Mucosa of descending colon (tissue), 3 donors: ENCODE results near the gene ZNF423. TPM values are rescaled to one million over a fixed set of nuclear protein-coding genes. Genes with fewer than 3 reads are reported as not detected.

Source experiments
- ATAC-seq: fragments of 200-7000 bp; cut with Tn5 transposase; one replicate; pipeline ENCODE4 v1.9.1; 2020; ENCODE audit warnings: mild to moderate bottlenecking, moderate library complexity
- DNase-seq, 3 donors: peaks; one replicate each; pipeline ENCODE4 v3.0.0-alpha.2; 2020
- H3K36me3 ChIP-seq: fragments of 200-600 bp; one replicate; pipeline ENCODE4 v1.8.0; 2021; ENCODE audit warnings: low read depth, mild to moderate bottlenecking
- H3K4me1 ChIP-seq: fragments of 200-600 bp; one replicate; pipeline ENCODE4 v1.8.0; 2021; ENCODE audit warnings: low read depth, mild to moderate bottlenecking
- H3K4me3 ChIP-seq: fragments of 200-600 bp; one replicate; pipeline ENCODE4 v1.8.0; 2021; ENCODE audit warnings: mild to moderate bottlenecking
- H3K9me3 ChIP-seq: fragments of 200-600 bp; one replicate; pipeline ENCODE4 v1.8.0; 2021; ENCODE audit warnings: mild to moderate bottlenecking
- intact Hi-C, 2 donors: fragments of 100-400 bp; cut with DNase I in 1 of 2; cut with micrococcal nuclease in 1 of 2; formaldehyde crosslinking; loops; one replicate each; pipeline versions ENCODE4 v1.11.0 to v1.11.1; 2022; cut with DNase I, micrococcal nuclease
- total RNA-seq, 3 donors: library from RNA; stranded (reverse); fragmentation: NEBNext Ultra II Directional in 2 of 3; extraction: Animal tissue kit (Norgen Biotek cat#: 25700) in 2 of 3; gene quantifications; one replicate each; pipeline versions ENCODE4 v1.2.1 to v1.2.4, GENCODE V29; 2021 to 2023
- TF ChIP-seq, protein P1 (sequence below): fragments of 200-600 bp; IDR thresholded peaks from one replicate; pipeline ENCODE4 v1.8.0; 2022; ENCODE audit warnings: antibody characterized with exemption, mild to moderate bottlenecking
- donor health status: DM: no; HTN: no; CAD: no; lungs with moderate emphysema.
- donor health status: DM: no; HTN: no; CAD: no.
- donor health status: DM: no; HTN: yes; CAD: no.

The ZNF423 gene
- total RNA-seq, 3 donors from 2014 or later: 6.7 to 11.6 (median 11.0) TPM

DNA sequence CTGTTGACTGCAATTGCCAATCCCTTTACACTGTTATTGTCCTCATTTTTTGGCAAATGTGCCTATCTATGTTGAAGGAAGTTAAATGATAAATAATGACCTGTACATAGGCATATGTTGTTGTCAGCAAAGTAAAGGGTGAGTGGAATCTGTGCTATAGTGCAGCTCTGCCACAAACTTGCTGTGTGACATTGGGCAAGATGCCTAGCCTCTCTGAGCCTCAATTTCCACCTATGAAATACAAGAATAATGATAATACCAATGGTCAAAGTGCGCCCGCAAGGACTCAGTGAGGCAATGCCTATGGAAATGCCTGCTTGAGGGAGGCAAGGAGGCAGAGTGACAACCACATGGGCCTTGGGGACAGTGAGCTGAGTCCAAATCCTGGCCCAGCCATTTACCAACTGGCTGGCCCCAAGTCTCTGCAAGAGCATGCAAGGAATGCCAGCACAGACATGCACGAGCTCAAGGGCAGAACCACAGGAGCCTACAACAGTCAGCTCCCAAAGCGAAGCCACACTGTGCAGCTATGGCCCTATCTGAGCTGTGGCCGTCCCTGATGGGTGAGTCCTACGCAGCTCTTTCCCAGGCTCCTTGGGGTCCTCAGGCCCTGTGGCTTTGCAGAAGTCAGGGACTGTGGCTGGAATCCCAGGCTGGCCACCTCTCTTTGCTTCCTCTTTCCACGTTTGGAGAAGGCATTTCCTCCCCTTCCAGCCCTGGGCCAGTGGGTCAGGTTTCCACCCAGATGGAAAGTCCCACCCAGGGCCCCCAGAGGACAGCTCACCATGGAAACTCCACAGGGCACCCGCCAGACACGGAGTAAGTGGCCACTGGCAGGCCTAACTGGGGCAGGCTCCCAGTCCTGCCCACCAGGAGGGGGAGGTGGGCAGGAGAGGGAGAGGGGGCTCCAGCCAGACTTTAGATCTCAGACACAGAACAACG is 82.1 kb downstream of the ZNF423 start:
- intact Hi-C loops: no loop called here
- no peaks in the 10 kb centered on the region for H3K4me1 ChIP-seq
- H3K4me3 ChIP-seq: no peak overlapping the region
- ATAC-seq (no peak), DNase-seq (no peak)
- TF ChIP-seq, protein P1, sequence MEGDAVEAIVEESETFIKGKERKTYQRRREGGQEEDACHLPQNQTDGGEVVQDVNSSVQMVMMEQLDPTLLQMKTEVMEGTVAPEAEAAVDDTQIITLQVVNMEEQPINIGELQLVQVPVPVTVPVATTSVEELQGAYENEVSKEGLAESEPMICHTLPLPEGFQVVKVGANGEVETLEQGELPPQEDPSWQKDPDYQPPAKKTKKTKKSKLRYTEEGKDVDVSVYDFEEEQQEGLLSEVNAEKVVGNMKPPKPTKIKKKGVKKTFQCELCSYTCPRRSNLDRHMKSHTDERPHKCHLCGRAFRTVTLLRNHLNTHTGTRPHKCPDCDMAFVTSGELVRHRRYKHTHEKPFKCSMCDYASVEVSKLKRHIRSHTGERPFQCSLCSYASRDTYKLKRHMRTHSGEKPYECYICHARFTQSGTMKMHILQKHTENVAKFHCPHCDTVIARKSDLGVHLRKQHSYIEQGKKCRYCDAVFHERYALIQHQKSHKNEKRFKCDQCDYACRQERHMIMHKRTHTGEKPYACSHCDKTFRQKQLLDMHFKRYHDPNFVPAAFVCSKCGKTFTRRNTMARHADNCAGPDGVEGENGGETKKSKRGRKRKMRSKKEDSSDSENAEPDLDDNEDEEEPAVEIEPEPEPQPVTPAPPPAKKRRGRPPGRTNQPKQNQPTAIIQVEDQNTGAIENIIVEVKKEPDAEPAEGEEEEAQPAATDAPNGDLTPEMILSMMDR: no peak
- H3K9me3 ChIP-seq: no peaks in the 10 kb centered on the region
- H3K36me3 ChIP-seq: no peaks in the 10 kb centered on the region

DNA sequence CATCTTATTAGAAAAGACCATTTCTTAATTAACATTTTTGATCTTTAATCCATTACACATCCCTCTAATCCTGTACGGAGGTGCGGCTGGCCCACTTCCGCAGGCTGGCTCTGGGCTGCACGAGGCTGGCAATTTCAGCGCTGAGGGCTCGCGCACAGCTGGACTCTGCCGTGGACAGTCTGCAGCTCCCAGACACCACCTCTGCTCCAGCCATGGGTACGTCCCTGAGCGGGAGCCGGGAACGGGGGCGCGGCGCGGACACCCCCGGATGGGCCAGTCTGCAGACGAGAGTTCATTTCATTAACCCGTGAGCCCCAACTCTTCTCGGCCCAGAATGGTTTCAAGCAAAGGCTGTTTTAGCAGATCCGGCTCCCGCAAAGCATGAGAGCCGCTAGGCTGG is 87.9 kb downstream of the ZNF423 start:
- no peak for ATAC-seq
- H3K4me1 ChIP-seq: no peaks in the 10 kb centered on the region
- DNase-seq: no peak
- no peak overlapping the region for H3K4me3 ChIP-seq
- no peaks in the 10 kb centered on the region for H3K36me3 ChIP-seq
- TF ChIP-seq, protein P1: no peak
- no peaks in the 10 kb centered on the region for H3K9me3 ChIP-seq
- intact Hi-C loops: no loop called here

GRCh38 chr16:49767414-49767813 is 88.5 kb downstream of the ZNF423 start:
- ATAC-seq: no peak
- TF ChIP-seq, protein P1: no peak
- Histone ChIP-seq H3K4me3 (no peak overlapping the region), H3K9me3 (no peaks in the 10 kb centered on the region), H3K4me1 (no peaks in the 10 kb centered on the region), H3K36me3 (no peaks in the 10 kb centered on the region)
- intact Hi-C loops: no loop called here
- DNase-seq: no peak

- DNase-seq (no peak), ATAC-seq (no peak)
- Histone ChIP-seq H3K4me3 (no peak overlapping the region), H3K36me3 (no peaks in the 10 kb centered on the region), H3K4me1 (no peaks in the 10 kb centered on the region), H3K9me3 (no peaks in the 10 kb centered on the region)
- TF ChIP-seq, protein P1: no peak
- intact Hi-C loops: no loop called here
Observed at GRCh38 chr16:49766225-49766624, 89.7 kb downstream of the ZNF423 start.

- no peak overlapping the region for H3K4me3 ChIP-seq
- intact Hi-C loops: no loop called here
- H3K36me3 ChIP-seq: no peaks in the 10 kb centered on the region
- no peak for ATAC-seq
- TF ChIP-seq, protein P1: no peak
- H3K4me1 ChIP-seq: no peaks in the 10 kb centered on the region
- no peak for DNase-seq
- no peaks in the 10 kb centered on the region for H3K9me3 ChIP-seq
Observed at GRCh38 chr16:49763826-49764225, 92.1 kb downstream of the ZNF423 start.
